ENCODE measurements around the gene EBP.
A peak's percentile ranks its signal among the peaks of the same experiment; 100 is the strongest.
"Not testable (repeated sequence)": the region's sequence is repeated elsewhere in the genome, so short reads cannot be mapped to it uniquely, and the experiment has no call there.

The EBP gene

DNA sequence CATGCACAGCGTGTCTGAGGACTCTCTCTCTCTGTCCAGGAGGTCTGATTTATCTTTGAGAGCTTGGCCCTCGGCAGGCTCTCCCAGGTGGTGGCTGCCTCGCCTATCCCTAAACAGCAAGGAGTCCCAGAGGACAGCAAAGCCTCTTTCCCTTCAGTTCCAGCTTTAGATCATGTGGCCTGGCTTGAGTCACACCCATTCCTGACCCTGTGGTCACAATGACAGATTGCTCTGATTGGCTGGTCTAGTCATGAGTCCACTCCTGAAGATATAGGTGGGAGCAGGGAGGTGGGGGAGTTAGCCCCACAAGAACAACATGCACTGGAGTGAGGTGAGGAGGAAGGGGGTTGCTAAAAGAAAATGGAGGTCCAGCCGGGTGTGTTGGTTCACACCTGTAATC, 24.9 kb upstream of the EBP start:
- no peak for DNase-seq

DNA sequence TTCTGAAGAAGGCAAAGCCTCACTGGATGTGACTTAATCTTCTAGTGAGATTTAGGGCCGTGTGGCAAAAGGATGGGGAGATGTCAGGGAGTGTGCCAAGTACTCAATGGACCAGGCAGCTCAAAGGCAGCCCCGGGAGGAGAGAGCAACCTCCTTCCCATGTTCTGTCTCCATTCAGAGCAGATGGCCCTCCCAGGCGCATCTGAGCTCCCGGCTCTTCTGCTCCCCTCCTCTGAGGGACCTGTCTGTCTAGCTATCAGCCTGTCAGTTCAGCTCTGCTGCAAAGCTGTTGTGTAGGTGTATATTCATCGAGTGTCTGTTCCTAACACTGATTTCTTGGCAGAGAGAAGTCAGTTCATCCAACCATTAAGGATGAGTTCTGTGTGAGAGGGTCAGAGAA, 23.7 kb upstream of the EBP start:
- DNase-seq, result no peak

DNA sequence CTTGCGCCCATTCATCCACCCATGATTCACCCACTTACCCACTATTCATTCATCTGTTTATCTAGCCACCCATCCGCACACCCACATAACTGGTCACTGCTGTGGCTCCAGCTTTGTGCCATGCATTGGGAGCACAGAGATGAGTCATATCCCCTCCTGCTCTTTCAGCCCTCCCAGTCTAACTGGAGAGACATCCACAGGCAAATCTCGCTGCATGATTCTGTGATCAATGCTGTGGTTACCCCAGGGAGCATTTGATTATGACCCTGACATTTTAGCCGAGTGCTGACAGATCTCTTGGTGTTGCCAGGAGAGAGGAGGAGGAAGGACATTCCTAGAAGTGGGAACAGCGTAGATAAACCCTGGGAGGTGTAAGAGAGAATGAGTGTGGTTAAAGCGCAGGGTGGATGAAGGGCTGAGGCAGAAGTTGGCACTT, 23.2 kb upstream of the EBP start:
- DNase-seq, result no peak

DNA sequence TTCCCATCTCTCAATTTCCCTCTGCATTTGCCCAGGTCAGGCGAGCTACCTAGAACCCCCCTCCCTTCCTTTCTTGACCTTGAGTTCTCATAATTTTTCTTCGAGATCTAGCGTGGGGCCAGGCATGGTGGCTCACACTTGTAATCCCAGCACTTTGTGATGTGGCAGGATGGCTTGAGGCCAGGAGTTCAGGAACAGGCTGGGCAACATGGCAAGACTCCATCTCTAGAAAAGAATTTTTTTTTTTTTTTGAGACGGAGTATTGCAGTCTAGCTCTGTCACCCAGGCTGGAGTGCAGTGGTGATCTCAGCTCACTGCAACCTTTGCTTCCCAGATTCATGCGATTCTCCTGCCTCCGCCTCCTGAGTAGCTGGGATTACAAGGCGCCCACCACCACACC, 17.3 kb upstream of the EBP start:
- DNase-seq, result no peak

DNA sequence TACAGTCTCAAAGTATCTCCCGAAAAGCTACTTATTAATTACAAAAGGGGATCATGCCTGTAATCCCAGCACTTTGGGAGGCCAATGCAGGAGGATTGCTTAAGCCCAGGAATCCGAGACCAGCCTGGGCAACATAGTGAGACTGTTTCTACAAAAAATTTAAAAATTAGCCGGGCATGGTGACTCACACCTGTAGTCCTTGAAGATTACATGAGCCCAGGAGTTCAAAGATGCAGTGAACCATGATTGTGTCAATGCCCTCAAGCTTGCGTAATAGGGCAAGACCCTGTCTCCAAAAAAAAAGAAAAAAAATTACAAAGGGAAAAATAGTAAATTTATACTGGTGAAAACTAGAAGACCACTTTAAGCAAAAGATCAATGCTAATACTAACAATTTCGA, 16.1 kb upstream of the EBP start:
- DNase-seq, result no peak

DNA sequence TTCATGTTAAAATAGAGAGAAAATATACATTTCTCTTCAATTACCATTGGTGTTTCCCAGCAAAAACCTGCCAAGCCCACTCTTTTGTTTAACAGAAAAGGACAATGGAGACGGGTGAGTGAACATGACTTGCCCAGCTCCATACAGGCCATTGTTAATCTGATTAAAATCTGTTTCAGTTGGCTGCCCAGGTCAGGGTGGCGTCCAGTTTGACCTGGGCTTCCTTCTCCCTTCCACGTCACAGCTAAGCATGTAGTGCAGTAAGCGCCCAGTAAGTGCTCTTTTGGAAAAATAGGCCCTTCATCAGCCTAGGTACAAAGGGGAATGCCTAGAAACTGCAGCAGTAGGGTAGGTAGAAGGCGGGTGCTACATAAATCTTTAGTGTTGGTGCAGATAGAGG, 14.4 kb upstream of the EBP start:
- no peak for DNase-seq

DNA sequence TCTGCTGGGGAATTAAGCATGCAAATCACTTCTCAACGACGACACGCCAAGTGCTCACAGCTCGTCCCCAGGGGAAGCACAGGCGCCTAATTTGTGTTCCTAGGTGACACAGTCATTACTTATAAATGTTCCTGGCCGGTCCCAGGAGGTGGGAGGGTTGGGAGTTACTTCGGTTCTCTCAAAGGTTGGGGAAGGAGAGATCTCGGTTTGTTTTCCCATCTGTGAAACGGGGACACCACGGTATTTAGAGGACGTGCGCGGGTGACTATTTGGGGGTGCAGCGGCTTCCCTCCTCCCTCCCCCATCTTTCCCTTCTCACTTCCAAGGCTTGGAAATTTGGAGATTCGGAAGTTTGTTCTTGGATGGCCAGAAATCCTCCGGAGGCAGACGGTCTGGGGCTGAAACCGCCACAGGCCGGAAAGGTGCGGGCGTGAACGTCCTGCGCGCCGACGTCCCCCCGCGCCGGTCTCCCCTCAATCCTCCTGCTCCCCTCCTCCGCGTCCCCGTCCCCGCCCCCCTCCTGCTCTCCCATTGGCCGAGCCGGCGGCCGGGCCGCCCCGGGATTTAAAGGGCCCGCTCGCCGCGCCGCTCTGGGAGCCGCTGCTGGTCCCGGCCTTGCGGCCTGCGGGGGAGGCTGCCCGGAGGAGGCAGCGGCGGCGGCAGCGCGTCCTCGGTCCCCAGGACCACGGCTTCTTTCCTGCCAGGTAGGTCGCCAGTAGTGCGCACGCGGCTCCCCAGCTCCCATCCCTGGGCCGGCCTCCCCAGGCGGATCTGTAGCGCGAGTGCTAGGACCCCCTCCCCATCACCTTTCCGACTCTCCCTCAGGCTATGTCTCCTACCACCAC, 13.0 kb upstream of the EBP start, which contains the start of gene PORCN:
Gene PORCN (plus strand): TSS at position 593 of the 845 bp plus-strand sequence. CDS start 829 bp downstream, outside the sequence.
- peak; percentile 31 for DNase-seq

DNA sequence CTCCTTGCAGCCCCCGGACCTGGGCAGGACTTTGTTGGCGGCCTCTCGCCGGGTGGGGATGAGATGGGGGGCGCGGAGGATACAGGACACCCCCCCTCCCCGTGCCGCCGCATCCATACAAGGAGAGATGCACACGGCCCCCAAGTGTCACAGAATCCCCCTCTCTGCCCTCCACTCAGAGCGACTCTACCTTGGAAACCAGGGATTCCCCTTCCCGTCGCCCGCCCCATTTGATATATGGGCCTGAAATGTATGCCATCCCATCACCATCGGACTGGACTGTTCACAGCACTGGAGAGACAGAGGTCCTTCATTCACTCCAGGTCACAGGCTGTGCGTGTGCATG, 12.4 kb upstream of the EBP start:
- peak; percentile 1 for DNase-seq

DNA sequence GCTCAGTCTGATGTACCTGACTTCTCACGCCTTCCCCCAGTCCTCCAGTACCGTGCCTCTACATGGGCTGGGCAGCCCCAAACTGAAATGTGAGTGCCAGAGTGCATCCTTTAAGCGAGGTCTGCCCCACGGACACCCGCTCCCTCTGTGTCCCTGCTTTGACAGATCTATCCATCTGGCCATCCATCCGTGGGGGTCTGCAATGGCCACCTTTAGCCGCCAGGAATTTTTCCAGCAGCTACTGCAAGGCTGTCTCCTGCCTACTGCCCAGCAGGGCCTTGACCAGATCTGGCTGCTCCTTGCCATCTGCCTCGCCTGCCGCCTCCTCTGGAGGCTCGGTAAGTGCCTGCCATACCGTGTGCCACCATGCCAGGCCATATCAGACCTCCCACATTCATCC, 12.0 kb upstream of the EBP start:
- no peak for DNase-seq

DNA sequence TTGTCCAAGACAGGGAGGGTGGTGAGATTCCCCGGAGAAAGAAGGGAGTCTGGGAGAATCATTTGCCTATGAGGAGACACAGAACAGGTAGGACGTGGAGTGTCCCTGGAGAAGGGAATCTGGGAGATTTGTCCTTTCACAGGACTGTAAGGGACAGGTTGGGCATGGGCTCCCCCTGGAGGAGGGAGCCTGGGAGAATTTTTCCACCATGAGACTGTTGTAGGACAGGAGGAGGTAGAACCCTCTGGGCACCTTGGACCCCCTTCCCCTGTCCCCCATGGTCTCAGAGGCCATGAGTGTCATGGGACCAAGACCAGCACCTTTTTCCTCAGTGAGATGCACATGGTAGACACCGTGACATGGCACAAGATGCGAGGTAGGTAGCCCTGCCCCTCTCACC, 10.0 kb upstream of the EBP start:
- DNase-seq, result no peak

DNA sequence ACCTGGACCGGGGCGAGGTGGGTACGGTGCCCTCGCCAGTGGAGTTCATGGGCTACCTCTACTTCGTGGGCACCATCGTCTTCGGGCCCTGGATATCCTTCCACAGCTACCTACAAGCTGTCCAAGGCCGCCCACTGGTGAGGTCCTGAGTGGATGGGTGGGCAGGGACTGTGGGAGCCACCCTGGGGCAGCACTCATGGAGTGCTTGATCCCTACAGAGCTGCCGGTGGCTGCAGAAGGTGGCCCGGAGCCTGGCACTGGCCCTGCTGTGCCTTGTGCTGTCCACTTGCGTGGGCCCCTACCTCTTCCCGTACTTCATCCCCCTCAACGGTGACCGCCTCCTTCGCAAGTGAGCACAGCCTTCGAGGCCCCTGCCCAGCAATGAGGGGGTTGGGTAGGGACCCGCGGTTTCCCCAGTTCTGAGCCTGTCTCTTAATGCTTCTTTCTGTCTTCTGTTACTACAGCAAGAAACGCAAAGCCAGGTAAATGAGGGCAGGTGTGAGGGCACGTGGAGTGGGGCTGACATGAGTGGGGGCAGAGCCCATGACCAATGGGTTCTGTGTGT, 9.2 kb upstream of the EBP start:
- no peak for DNase-seq

DNA sequence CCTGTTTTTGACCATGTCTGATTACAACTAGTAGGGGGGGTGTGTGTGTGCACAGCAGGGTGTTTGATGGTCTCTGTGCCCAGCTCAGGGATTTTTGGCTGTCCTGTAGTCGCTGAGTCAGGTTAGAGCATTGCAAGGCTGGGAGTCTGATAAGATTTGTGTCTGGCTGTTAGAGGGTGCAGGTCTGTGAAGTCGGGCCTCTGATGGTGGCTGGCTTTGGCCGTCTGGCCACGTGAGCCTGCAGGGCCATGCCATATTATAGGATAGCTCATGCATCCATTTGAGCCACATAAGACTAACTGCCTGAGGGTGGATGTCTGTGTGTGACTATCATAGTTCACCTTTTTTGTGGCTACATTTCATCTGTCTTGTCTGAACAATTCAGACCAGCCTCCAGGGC, 7.9 kb upstream of the EBP start:
- DNase-seq, result no peak

DNA sequence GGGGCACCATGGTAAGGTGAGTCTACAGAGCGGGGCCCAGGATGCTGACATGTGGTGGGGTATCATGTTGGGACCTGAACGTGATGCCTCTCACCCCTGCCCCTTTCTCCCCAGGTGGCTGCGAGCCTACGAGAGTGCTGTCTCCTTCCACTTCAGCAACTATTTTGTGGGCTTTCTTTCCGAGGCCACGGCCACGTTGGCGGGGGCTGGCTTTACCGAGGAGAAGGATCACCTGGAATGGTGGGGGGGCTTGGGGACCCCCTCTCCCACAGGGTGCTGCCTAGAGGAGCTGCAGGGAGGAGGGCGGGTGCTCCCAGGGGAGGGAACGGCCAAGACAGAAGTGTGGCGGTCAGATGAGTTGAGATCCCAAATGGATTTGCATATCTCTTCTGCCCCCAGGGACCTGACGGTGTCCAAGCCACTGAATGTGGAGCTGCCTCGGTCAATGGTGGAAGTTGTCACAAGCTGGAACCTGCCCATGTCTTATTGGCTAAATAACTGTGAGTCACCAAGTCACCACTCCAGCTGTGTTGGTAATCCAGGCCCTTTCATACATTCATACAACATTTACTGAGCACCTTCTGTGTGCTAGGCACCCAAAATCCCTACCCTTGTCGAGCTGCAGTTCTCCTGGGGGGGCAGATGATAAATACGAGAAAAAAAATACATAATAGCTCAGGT, 7.3 kb upstream of the EBP start:
- DNase-seq, result no peak

DNA sequence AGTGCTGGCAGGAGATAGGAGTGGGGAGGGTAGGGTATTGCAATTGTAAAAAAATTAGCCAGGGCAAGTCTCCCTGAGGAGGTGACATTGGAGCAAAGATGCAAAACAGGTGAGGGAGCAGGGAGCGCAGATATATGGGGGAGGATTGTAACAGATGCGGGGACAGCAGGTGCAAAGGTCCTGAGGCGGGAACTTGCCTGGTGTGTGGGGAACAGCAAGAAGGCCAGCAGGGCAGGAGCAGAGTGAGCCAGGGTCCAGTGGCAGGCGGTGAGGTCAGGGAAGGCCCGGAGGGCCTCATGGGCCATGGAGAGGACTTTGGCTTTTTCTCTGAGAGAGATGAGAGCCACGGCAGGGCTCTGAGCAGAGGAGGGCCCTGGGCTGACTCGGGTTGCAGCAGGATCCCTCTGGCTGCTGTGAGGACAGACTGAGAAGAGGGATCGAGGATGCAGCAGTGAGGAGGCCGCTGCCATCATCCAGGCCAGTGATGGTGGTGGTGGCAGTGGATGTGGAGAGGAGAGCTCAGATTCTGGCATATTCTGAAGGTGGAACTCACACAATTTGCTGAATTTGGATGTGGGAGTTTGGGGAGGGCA, 6.6 kb upstream of the EBP start:
- no peak for DNase-seq

DNA sequence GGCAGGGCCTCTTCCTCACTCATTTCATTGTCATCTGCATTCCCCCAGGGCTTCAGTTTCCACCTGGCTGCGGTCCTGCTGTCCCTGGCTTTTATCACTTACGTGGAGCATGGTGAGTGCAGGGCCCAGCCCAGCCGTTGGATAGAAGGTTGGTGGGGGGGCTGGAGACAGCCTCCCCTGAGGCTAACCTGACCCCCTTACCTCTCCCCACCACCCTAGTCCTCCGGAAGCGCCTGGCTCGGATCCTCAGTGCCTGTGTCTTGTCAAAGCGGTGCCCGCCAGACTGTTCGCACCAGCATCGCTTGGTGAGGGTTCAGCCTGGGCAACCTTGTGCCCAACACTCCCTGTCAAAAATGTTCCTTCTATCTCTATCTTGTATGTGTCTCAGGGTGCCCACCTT, 5.8 kb upstream of the EBP start:
- no peak for DNase-seq

DNA sequence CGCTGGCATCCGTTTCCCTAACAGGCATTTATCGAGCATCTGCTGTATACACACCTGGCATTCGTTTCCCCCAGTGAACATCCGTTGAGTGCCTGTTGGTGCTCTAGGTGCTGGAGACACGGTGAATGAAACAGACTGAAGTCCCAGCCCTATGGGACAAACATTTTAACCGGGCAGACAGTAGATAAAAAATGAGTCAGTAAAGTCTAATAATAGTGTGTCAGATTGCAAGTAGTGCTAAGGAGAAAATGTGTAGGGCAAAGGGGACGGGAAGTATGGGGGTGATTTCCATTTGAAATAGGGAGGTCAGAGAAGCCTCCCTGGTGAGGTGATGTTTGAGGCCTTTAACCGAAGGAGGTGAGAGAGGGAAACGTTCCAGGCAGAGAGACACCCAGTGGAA, 5.3 kb upstream of the EBP start:
- no peak for DNase-seq

DNA sequence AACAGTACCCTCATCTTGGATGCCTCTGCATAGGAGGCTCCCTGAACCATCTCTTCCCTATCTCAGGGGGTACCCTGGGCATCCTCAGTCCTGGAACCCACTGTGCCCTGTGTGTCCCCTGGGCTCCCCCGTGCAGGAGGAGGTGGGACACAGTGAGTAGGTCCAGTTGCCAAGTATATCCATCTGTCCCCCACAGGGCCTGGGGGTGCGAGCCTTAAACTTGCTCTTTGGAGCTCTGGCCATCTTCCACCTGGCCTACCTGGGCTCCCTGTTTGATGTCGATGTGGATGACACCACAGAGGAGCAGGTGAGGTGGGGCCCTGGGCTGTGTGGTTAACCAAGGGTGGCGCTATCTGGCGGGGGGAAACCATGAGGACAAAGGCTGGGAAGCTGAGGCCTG, 4.6 kb upstream of the EBP start:
- no peak for DNase-seq

DNA sequence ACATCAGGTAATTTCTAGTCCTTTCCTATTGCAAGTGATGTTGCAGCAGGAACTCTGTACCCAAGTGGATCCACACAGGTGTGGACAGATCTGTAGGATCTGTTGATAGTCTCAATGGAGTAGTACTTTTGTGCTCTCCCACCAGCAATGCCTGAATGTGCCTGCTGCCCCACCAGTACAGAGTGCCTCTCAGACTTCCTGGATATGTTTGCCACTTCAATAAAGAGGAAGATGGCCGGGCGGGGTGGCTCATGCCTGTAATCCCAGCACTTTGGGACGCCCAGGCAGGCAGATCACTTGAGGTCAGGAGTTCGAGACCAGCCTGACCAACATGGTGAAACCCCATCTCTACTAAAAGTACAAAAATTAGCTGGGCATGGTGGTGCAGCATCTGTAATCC, 2.1 kb upstream of the EBP start:
- DNase-seq, result not testable (repeated sequence)

DNA sequence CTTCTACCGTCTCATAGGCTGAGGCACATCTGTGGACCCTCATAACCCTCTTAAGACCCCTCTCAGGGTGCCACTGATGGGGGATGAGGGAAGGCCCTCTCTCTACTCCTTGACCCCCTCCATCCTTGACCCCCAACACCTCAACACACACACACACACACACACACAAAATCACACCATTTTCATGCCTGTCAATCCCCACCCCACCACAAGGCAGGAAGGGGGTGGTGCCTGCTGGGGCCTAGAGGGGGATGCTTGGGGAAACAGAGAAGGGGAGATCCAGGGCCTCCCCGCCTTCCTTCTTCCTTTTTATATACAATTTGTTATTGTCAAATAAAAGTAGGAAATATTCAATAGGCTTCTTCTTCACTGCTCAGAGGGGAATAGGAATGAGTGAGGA, 1.2 kb upstream of the EBP start:
- no peak for DNase-seq

DNA sequence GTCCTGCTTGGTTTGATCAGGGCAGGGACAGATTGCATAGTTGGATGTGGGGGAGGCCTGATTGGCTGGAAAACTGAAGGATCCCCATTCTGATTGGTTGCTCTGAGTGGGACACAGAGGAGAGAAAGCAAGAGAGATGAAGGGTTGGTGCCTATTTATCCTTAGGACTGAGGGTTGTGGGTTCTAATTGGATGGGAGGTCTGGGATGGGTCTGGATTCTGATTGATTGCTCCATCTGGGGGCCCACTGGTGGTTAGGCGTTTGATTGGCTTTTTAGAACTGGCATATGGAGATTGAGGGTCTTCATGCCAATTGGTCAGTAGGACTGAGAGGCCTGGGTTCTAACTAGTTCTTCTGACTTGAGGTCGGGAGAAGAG, 644 bp upstream of the EBP start:
- DNase-seq, result peak; percentile 40

DNA sequence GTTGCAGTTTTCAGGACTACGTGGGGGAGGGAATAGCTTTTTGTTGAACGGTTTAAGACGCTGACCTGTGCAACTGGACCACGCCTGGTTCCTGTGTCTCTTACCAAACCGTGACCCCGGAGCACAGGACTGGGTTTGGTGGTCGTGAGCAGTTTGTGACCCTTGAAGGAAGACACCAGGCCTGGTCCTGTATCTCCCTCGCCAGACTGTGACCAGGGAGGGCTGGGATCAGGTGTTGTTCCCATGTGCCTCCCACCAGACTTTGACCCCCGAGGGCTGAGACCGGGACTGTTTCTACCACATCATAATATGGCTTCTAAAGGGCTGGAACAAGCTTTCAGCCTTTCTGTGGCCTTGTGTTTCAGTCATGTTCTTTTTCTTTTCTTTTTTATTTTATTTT, 683 bp downstream of the EBP start:
- DNase-seq, result no peak

DNA sequence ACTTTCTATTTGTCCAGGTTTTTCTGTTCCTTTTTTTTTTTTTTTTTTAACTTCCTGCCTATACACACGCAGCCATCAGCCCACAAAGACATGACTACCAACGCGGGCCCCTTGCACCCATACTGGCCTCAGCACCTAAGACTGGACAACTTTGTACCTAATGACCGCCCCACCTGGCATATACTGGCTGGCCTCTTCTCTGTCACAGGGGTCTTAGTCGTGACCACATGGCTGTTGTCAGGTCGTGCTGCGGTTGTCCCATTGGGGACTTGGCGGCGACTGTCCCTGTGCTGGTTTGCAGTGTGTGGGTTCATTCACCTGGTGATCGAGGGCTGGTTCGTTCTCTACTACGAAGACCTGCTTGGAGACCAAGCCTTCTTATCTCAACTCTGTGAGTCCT, 2.1 kb downstream of the EBP start:
- no peak for DNase-seq

DNA sequence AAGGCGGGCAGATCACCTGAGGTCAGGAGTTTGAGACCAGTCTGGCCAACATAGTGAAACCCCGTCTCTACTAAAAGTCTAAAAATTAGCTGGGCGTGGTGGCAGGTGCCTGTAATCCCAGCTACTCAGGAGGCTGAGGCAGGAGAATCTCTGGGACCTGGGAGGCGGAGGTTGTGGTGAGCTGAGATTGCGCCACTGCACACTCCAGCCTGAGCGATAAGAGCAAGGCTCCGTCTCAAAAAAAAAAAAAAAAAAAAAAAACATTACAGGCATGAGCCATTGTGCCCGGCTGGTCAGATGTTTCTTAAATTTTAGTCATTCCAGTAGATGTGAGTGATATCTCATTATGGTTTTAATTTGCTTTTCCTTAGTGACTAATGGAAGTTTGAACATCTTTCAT, 4.2 kb downstream of the EBP start:
- not testable (repeated sequence) for DNase-seq

DNA sequence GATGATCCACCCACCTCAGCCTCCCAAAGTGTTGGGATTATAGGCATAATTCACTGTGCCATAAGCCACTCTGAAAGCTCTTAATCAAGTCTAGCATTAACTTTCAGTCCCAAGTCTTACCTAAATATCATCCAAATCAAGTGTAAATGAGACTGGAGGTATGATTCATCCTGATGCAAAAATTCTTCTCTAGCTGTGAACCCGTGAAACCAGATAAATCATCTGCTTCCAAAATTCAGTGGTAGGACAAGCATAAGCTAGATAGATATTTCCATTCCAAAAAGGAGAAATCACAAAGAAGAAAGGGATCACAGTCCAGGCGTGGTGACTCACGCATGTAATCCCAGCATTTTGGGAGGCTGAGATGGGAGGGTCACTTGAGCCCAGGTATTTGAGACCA, 9.1 kb downstream of the EBP start:
- no peak for DNase-seq
